GM19324 (cell line): Measurements from ENCODE around the gene MKKS.

ENCODE experiments used
- ATAC-seq: cut with Tn5 transposase; IDR thresholded peaks from one replicate; pipeline ENCODE4 v1.9.1; 2021; ENCODE audit warnings: mild to moderate bottlenecking, moderate library complexity; ENCODE audit not compliant: unreplicated experiment, low FRiP score

Gene MKKS

GRCh38 chr20:10374036-10374435 is 60.0 kb downstream of the MKKS start:
- no peak for ATAC-seq

- ATAC-seq: no peak
Observed at GRCh38 chr20:10371467-10371866, 62.6 kb downstream of the MKKS start.

- ATAC-seq: no peak
Observed at GRCh38 chr20:10370091-10370887, 63.7 kb downstream of the MKKS start.

GRCh38 chr20:10369723-10370090 is 64.3 kb downstream of the MKKS start:
- ATAC-seq: no peak

GRCh38 chr20:10368702-10369041 is 65.3 kb downstream of the MKKS start:
- ATAC-seq: no peak

GRCh38 chr20:10367943-10368701 is 65.9 kb downstream of the MKKS start:
- no peak for ATAC-seq

GRCh38 chr20:10367693-10367942 is 66.4 kb downstream of the MKKS start:
- ATAC-seq: no peak

GRCh38 chr20:10366898-10367692 is 66.9 kb downstream of the MKKS start:
- ATAC-seq: no peak

GRCh38 chr20:10362674-10363073 is 71.3 kb downstream of the MKKS start:
- peak; percentile 60 for ATAC-seq

GRCh38 chr20:10360878-10361277 is 73.1 kb downstream of the MKKS start:
- no peak for ATAC-seq

- no peak for ATAC-seq
Observed at GRCh38 chr20:10359621-10360040, 74.4 kb downstream of the MKKS start.

GRCh38 chr20:10357974-10358373 is 76.0 kb downstream of the MKKS start:
- ATAC-seq: no peak

GRCh38 chr20:10357061-10357708 is 76.8 kb downstream of the MKKS start:
- ATAC-seq: no peak

- ATAC-seq: no peak
Observed at GRCh38 chr20:10356628-10357027, 77.4 kb downstream of the MKKS start.

- ATAC-seq: no peak
Observed at GRCh38 chr20:10352934-10353824, 80.8 kb downstream of the MKKS start.
